HG02571 (cell line): ENCODE results near the gene ACBD5.
A peak's percentile ranks its signal among the peaks of the same experiment; 100 is the strongest.
"Not testable (repeated sequence)": the region's sequence is repeated elsewhere in the genome, so short reads cannot be mapped to it uniquely, and the experiment has no call there.

Experiments
- ATAC-seq: cut with Tn5 transposase; IDR thresholded peaks from one replicate; pipeline ENCODE4 v1.9.1; 2021; ENCODE audit warnings: mild to moderate bottlenecking, moderate library complexity; ENCODE audit not compliant: unreplicated experiment

Gene ACBD5

GRCh38 chr10:27241652-27242472, 1.3 kb upstream of the ACBD5 start:
- ATAC-seq: peak; percentile 59

DNA sequence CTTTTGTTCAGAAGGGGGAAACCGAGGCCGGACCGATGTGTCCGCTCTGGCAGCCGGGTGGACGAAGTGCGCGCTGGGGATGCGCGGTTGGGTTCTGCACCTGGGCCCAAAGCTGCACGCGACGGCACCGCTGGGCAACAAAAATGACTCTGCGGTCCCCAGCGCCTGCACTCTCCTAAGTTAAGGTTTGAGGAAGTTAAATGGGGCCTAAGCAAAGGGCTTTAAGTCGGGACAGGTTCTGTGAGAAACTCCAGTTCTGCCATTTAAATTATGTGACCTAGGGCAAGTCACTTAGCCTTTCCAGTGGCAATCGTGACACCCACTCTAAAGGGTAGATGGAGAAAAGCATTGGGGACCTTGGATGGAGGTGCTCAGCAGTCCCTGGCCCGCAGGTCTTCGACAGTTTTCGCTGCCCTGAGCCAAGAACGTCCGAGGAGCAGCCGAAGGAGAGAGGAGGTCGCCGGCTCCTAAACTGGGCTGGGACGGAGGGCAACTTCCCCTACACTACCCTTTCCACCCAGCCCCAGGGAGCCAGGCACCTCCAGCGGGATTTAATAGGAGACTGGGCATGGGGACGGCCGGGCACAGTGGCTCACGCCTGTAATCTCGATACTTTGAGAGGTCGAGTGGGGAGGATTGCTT, 534 bp upstream of the ACBD5 start:
- peak; percentile 17 for ATAC-seq

- ATAC-seq: not testable (repeated sequence)
Observed at GRCh38 chr10:27237531-27237930, 3.1 kb downstream of the ACBD5 start.

GRCh38 chr10:27236589-27237128, 3.9 kb downstream of the ACBD5 start:
- not testable (repeated sequence) for ATAC-seq

DNA sequence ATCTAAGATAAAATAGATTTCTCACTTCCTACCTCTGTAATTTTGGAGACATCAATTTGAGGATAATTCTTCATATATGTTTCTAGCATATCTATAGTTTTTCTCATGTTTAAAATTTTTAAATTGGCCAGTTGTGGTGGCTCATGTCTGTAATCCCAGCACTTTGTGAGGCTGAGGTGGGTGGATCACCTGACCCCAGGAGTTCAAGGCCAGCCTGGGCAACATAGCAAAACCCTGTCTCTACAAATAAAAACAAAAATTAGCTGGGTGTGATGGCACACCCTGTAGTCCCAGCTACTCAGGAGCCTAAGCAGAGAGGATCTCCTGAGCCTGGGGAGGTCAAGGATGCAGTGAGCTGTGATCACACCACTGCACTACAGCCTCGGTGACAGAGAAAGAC, 4.9 kb downstream of the ACBD5 start:
- ATAC-seq: no peak

GRCh38 chr10:27230022-27230421, 10.6 kb downstream of the ACBD5 start:
- no peak for ATAC-seq

DNA sequence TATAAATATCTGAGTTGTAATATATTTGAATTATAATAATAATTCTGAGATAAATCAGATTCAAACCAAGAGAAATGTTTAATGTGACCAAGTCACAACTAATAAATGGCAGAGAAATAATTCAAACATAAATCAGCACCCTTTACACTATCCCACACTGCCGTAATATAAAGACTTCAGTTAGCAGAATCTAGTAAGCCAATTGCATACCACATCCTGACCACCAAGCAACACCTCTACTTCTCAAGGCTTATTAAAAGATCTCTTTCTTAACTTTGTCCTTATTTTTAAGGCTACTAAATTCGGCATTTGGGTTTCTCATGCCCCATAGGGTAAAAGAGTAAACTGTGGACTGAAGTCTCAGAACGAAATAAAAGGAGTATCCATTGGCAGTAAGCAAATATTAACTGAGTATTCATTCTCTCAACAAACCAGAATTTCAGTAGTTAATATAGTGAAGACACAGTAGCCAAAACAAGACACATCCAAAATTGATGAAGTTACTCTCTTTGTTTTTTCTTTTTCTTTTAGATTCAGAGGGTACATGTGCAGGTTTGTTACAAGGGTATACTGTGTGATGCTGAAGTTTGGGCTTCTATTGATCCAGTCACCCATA, 14.8 kb downstream of the ACBD5 start:
- no peak for ATAC-seq

DNA sequence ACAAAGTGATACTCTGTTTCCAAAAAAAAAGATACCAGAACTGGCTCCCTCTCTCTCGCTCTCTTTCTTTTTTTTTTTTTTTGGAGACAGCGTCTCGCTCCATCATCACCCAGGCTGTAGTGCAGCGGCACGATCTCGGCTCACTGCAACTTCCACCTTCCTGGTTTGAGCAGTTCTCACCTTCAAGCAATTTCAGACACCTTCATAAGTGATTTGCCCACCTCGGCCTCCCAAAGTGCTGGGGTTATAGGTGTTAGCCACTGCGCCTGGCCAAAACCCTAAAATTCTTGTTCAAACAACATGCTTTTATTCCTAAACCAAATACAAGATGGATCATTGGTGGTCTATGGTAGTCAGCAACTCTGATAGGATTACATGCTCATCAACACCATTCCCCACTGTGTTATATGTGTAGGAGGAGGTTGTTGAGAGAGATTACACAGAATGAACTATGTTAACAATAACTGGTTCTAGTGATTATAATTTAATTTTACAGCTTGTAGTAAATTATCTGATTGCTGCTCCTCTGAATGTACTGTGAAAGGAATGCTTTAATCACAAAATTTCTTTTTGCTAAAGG, 15.5 kb downstream of the ACBD5 start:
- ATAC-seq: no peak

DNA sequence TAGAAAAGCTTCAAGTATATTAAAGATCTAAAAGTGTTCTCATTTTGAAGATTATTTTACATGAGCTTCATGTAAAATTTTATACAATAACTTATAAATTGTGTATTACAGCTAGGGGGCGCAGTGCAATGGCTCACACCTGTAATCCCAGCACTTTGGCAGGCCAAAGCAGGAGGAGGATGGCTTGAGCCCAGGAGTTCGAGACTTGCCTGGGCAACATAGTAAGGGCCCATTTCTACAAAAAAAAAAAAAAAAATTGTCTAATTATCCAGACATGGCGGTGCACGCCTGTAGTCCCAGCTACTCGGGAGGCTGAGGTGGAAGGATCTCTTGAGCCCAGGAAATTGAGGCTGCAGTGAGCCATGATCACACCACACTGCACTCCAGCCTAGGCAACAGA, 16.6 kb downstream of the ACBD5 start:
- ATAC-seq: no peak

- no peak for ATAC-seq
Observed at GRCh38 chr10:27207350-27207749, 33.2 kb downstream of the ACBD5 start.

GRCh38 chr10:27203806-27204205, 36.8 kb downstream of the ACBD5 start:
- ATAC-seq: no peak

- no peak for ATAC-seq
Observed at GRCh38 chr10:27197980-27198620, 42.5 kb downstream of the ACBD5 start.

- ATAC-seq: no peak
Observed at GRCh38 chr10:27192284-27192683, 48.3 kb downstream of the ACBD5 start.

DNA sequence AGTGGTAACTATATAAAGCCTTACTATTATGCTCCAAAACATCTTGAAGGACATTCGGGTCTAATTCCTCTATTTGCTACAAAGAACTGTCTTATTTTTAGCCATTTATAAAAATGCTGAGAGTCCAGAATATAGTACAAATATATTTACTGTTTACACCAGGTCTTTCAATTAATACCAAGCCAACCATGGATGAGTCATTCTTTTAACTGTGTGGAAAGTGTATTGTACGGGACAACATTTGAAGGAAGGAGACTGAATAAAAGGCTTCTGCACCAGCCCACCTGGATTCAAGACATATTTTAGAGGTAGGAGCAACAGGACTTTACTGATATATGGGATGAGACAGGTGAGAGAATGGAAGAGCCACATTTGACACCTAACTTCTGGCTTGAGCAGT, 50.1 kb downstream of the ACBD5 start:
- no peak for ATAC-seq

- no peak for ATAC-seq
Observed at GRCh38 chr10:27188897-27189296, 51.7 kb downstream of the ACBD5 start.

DNA sequence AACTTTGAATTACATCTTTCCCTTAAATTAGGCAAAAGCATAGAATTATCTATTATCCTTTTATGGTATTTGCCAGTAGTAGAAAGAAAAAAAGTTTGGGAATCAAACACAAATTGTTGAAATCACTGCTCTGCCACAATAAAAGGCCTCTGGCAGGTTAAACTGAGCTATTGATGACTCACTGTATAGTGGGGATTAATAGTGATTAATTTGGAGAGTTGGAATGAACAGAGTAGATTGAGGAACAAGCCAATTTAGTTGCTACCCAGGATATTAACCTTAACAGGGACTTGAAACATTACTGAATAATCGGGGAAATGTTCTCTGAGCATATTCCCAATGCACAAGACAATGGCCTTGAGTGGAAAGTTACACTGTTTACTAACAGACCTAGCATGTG, 52.3 kb downstream of the ACBD5 start:
- ATAC-seq: no peak

GRCh38 chr10:27169849-27170248, 70.7 kb downstream of the ACBD5 start:
- ATAC-seq: no peak

- ATAC-seq: no peak
Observed at GRCh38 chr10:27158421-27158820, 82.2 kb downstream of the ACBD5 start.

DNA sequence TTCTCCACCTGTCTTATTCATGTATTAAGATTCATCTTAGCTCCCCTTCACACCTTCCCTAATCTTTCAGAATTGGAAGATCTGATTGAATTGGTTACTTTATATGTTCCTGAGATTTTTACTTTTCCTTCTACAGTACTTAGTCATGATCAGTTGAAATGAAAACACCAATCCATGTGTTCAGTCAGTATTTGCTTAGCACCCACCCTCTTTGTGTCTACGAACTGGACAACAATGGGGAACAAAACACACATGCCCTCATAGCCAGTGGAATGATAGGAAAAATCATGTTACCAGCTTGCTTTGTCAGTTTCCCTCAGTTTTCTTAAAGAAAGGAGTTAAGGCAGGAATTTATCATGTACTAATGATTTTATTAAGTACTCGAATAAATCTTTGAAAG, 83.4 kb downstream of the ACBD5 start:
- no peak for ATAC-seq

- not testable (repeated sequence) for ATAC-seq
Observed at GRCh38 chr10:27156566-27156965, 84.0 kb downstream of the ACBD5 start.
